Heart right ventricle (tissue), 16 donors: ENCODE measurements around the gene PCSK2. TPM values are rescaled to one million over a fixed set of nuclear protein-coding genes. Genes with fewer than 3 reads are reported as not detected.

Experiments
- ATAC-seq, 8 donors: fragments of 200-7000 bp; cut with Tn5 transposase; one replicate each; pipeline ENCODE4 v1.9.1; 2020; ENCODE audit warnings: mild to moderate bottlenecking in 8 of 8, moderate library complexity in 8 of 8, moderate number of reproducible peaks in 1 of 8
- DNase-seq, 2 donors: peaks; one replicate each; pipeline ENCODE4 v3.0.0-alpha.2; 2020
- H3K27ac ChIP-seq, 10 donors: fragments of 200-600 bp; sonication (generic) in 2 of 10; one replicate each; pipeline versions ENCODE4 v1.5.0 to v1.8.0; 2020 to 2022; ENCODE audit warnings: mild to moderate bottlenecking in 3 of 10
- H3K27me3 ChIP-seq, 7 donors: fragments of 200-600 bp; one replicate each; pipeline ENCODE4 v1.8.0; 2021 to 2022; ENCODE audit warnings: mild to moderate bottlenecking in 2 of 7
- H3K36me3 ChIP-seq, 9 donors: fragments of 200-600 bp; sonication (generic) in 1 of 9; one replicate each; pipeline versions ENCODE4 v1.5.0 to v1.8.0; 2020 to 2022; ENCODE audit warnings: mild to moderate bottlenecking in 2 of 9
- H3K4me1 ChIP-seq, 9 donors: fragments of 200-600 bp; sonication (generic) in 1 of 9; one replicate each; pipeline versions ENCODE4 v1.5.0 to v1.8.0; 2020 to 2022; ENCODE audit warnings: mild to moderate bottlenecking in 4 of 9
- H3K4me3 ChIP-seq, 10 donors: fragments of 200-600 bp; sonication (generic) in 2 of 10; one replicate each; pipeline versions ENCODE4 v1.5.0 to v1.8.0; 2020 to 2022; ENCODE audit warnings: mild to moderate bottlenecking in 7 of 10, moderate library complexity in 2 of 10
- H3K9me3 ChIP-seq, 11 donors: fragments of 200-600 bp in 10 of 11; sonication (generic) in 2 of 11; one replicate each; pipeline versions ENCODE4 v1.5.0 to v1.8.0; 2013 to 2022; ENCODE audit warnings: mild to moderate bottlenecking in 2 of 11, control low read depth in 1 of 11, moderate library complexity in 1 of 11
- WGBS, 2 donors: extraction: QIAGEN DNeasy Blood & Tissue Kit; methylation state at CpG; one replicate each; pipeline ENCODE4 v1.1.7; 2013; ENCODE audit warnings: inconsistent platforms in 1 of 2; 5-methylcytosine and 5-hydroxymethylcytosine counted together
- intact Hi-C, 10 donors: fragments of 100-400 bp; cut with DNase I; formaldehyde crosslinking; loops; one replicate each; pipeline versions ENCODE4 v1.11.1 to v1.14.2; 2022
- polyA plus RNA-seq, 2 donors: library from polyadenylated mRNA; stranded (reverse); fragments of 200-250 nt; gene quantifications; one replicate each; pipeline ENCODE4 v1.2.3, GENCODE V29; 2013
- total RNA-seq, 10 donors: library from RNA; stranded (reverse); fragmentation: NEBNext Ultra II Directional in 3 of 10; extraction: Animal tissue kit (Norgen Biotek cat#: 25700) in 3 of 10; gene quantifications; one replicate each; pipeline versions ENCODE4 v1.2.1 to v1.2.4, GENCODE V29; 2021 to 2023
- TF ChIP-seq, protein P1 (sequence below), 9 donors: fragments of 200-600 bp; sonication (generic) in 2 of 9; IDR thresholded peaks; one replicate each; pipeline versions ENCODE4 v1.5.0 to v1.8.0; 2021 to 2022; ENCODE audit warnings: antibody characterized with exemption in 9 of 9, mild to moderate bottlenecking in 5 of 9, moderate library complexity in 1 of 9
- donor health status: Arrhythmogenic right ventricular cardiomyopathy.
- donor health status: ischemic (EF 13 %, LVEDD 7.1; RV severe dilation, severe dysfunction).
- donor health status: healthy with polysubstance abuse.
- donor health status: DM: no; HTN: yes; CAD: no.
- donor health status: DM: no; HTN: no; CAD: no.
- donor health status: ischemic (EF 25% LVEDD 6.9; RV normal size, moderate dysfunction).
- donor health status: ischemic (EF 25% LVEDD 5.7; RV mildly dilated, moderate dysfunction).
- donor health status: healthy.
- donor health status: DM: yes; HTN: yes; CAD: no.
- donor health status: Ischemic cardiomyopathy.
- donor health status: ischemic (EF 35%, LVEDD 5.7; RV mildly dilated, moderate dysfunction).
- donor health status: nonischemic (EF 11% LVEDD 7.7; RV severe dilation, severe dysfunction).
- donor health status: DM: yes; HTN: yes; CAD: no.
- donor health status: PGD.
- donor health status: ischemic (EF 29% LVEDD 5.4; RV normal size, mild dysfunction).
- donor health status: nonischemic (EF 23%, LVEDD 6.1; RV moderate dilation, normal function).

The PCSK2 gene
- total and polyA plus RNA-seq, 12 donors: 0.09 to 1.4 (median 0.66) TPM; not detected in 1

DNA sequence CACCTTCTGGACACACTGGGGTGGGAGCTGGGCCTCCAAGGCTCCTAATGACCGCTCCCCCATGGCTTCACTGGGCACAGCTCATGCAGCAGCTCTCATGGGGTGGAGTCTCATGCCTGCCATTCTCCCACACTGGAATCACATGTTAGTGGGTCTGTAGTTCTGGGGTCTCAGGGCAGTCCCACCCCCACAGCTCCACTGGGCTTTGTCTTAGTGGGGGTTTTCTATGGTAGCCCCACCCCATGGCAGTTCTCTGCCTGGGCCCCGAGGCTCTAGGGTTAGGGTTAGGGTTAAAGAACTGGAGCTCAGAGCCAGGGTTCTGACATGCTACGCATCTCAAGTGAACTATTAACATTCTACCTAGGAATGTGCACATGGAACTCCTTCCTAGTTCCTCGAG, 139.0 kb downstream of the PCSK2 start:
- Histone ChIP-seq H3K27me3 (peaks cover 0 to 6% (median 0%) of the 10 kb centered on the region in 7 donors), H3K4me3 (no peak overlapping the region), H3K9me3 (no peaks in the 10 kb centered on the region), H3K36me3 (no peaks in the 10 kb centered on the region), H3K27ac (no peak overlapping the region), H3K4me1 (no peaks in the 10 kb centered on the region)
- TF ChIP-seq, protein P1, sequence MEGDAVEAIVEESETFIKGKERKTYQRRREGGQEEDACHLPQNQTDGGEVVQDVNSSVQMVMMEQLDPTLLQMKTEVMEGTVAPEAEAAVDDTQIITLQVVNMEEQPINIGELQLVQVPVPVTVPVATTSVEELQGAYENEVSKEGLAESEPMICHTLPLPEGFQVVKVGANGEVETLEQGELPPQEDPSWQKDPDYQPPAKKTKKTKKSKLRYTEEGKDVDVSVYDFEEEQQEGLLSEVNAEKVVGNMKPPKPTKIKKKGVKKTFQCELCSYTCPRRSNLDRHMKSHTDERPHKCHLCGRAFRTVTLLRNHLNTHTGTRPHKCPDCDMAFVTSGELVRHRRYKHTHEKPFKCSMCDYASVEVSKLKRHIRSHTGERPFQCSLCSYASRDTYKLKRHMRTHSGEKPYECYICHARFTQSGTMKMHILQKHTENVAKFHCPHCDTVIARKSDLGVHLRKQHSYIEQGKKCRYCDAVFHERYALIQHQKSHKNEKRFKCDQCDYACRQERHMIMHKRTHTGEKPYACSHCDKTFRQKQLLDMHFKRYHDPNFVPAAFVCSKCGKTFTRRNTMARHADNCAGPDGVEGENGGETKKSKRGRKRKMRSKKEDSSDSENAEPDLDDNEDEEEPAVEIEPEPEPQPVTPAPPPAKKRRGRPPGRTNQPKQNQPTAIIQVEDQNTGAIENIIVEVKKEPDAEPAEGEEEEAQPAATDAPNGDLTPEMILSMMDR (IDR thresholded peaks at IDR 0.05): no peak
- no peak for ATAC-seq
- no peak for DNase-seq
- 64 to 81% methylated on average over 4 of the region's 4 CpGs for WGBS, 2 donors
- intact Hi-C loops: no loop called here

DNA sequence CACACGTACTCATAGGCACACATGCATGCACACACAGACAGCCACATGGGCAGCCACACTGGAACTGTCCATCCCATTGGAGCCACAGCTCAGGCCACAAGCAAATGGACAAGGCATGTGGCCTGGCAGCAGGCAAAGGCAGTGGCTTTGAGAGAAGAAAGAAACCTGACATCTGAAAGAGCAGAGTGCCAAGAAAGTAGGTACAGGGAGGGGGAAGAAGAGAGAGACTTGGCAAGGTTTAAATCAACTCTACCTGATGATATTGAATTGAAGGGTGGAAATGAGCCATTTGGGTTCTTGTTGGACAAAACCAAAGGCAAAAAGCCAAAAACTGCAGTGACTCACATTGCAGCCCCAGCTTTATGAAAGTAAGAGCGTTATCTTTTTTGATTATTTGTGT, 142.7 kb downstream of the PCSK2 start:
- no peaks in the 10 kb centered on the region for H3K36me3 ChIP-seq
- TF ChIP-seq, protein P1 (IDR thresholded peaks at IDR 0.05): no peak
- no peak for ATAC-seq
- intact Hi-C loops: no loop called here
- no peak overlapping the region for H3K4me3 ChIP-seq
- H3K27ac ChIP-seq: no peak overlapping the region
- DNase-seq: no peak
- H3K4me1 ChIP-seq: no peaks in the 10 kb centered on the region
- no peaks in the 10 kb centered on the region for H3K9me3 ChIP-seq
- peaks cover 0 to 6% (median 0%) of the 10 kb centered on the region in 7 donors for H3K27me3 ChIP-seq
- 79 to 84% methylated on average over 2 of the region's 2 CpGs for WGBS, 2 donors

DNA sequence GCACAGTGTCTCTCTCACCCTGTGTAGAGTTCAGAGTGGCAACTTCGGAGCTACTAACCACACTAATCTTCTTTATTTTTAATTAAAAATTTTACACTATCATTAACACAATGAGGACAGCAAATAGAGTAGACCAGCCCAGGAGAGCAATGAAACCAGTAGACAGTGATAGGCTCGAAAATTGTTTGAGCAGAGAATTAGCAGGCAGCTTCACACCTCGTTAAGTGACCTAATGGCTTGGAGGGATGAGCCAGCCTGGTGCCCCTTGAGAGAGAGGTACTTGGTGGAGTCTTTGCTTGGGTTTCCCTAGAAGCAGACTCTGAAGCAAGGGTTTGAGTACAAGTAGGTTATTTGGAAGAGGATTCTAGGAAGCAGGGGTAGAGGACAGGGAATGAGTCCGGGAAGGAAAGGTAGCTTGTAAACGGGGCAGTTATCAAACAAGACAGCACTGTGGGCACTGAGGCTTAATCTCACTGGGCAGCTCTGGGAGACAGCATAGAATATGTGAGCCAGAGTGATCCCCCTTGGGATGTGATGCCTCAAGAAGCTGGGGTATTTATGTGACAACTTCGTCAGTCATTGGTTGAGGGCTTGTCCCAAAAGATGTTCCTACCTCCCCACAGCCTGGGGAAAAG, 146.1 kb downstream of the PCSK2 start:
- no peak for DNase-seq
- H3K36me3 ChIP-seq: no peaks in the 10 kb centered on the region
- no peak overlapping the region for H3K27ac ChIP-seq
- no peaks in the 10 kb centered on the region for H3K4me1 ChIP-seq
- H3K9me3 ChIP-seq: no peaks in the 10 kb centered on the region
- intact Hi-C loops: no loop called here
- peaks cover 0 to 6% (median 0%) of the 10 kb centered on the region in 7 donors for H3K27me3 ChIP-seq
- WGBS, 2 donors: 51 to 55% methylated on average over 6 of the region's 6 CpGs
- no peak overlapping the region for H3K4me3 ChIP-seq
- TF ChIP-seq, protein P1 (IDR thresholded peaks at IDR 0.05): no peak
- no peak for ATAC-seq

DNA sequence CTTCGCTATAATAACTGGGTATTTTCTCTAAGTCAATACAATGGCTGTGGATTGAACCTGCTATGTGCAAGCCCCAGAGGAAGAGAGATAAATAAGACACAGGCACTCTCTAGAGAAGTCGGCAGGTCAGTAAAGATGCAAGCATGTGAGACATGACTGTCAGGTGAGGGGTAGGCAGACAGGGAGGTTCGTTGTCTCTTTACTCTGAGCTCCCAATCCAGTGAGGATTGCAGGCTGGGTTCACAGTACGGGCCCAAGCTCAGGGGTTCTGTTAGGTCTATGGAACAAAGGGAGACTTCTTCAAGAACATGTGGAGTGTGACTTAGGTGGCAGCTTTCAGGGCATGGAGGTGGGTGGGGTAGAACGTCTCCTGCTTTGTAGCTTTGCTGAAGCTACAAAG, 147.2 kb downstream of the PCSK2 start:
- no peak for ATAC-seq
- no peak for DNase-seq
- Histone ChIP-seq H3K36me3 (no peaks in the 10 kb centered on the region), H3K4me3 (no peak overlapping the region), H3K27ac (no peak overlapping the region), H3K9me3 (no peaks in the 10 kb centered on the region), H3K4me1 (no peaks in the 10 kb centered on the region), H3K27me3 (peaks cover 0 to 4% (median 0%) of the 10 kb centered on the region in 7 donors)
- intact Hi-C loops: no loop called here
- 69 to 71% methylated on average over 5 of the region's 5 CpGs for WGBS, 2 donors
- TF ChIP-seq, protein P1 (IDR thresholded peaks at IDR 0.05): no peak
